HK-2 (cell line): ENCODE measurements around the gene SRC.
A peak's percentile ranks its signal among the peaks of the same experiment; 100 is the strongest.
"Not testable (repeated sequence)": the region's sequence is repeated elsewhere in the genome, so short reads cannot be mapped to it uniquely, and the experiment has no call there.

Experiments
- DNase-seq: peaks from one replicate; pipeline ENCODE4 v3.0.0-alpha.2; 2018; ENCODE audit not compliant: unreplicated experiment

SRC gene

GRCh38 chr20:37336369-37337207 is 9.4 kb upstream of the SRC start:
- DNase-seq: peak; percentile 43

- no peak for DNase-seq
Observed at GRCh38 chr20:37337208-37337991, 8.5 kb upstream of the SRC start.

- not testable (repeated sequence) for DNase-seq
Observed at GRCh38 chr20:37338380-37338779, 7.6 kb upstream of the SRC start.

- DNase-seq: no peak
Observed at GRCh38 chr20:37339208-37339607, 6.7 kb upstream of the SRC start.

GRCh38 chr20:37339764-37340109 is 6.2 kb upstream of the SRC start:
- not testable (repeated sequence) for DNase-seq

- DNase-seq: no peak
Observed at GRCh38 chr20:37340998-37341397, 4.9 kb upstream of the SRC start.

- DNase-seq: no peak
Observed at GRCh38 chr20:37341632-37342031, 4.3 kb upstream of the SRC start.

- no peak for DNase-seq
Observed at GRCh38 chr20:37342231-37343177, 3.4 kb upstream of the SRC start.

GRCh38 chr20:37343212-37343993 is 2.5 kb upstream of the SRC start:
- no peak for DNase-seq

- no peak for DNase-seq
Observed at GRCh38 chr20:37343994-37344355, 2.0 kb upstream of the SRC start.

GRCh38 chr20:37344506-37345338 is 1.2 kb upstream of the SRC start:
- peak; percentile 81 for DNase-seq

GRCh38 chr20:37346236-37346534 is 245 bp downstream of the SRC start:
- DNase-seq: no peak

GRCh38 chr20:37346535-37347346 is 801 bp downstream of the SRC start:
- DNase-seq: no peak

GRCh38 chr20:37347347-37347823 is 1.4 kb downstream of the SRC start:
- no peak for DNase-seq

GRCh38 chr20:37347891-37348791 is 2.2 kb downstream of the SRC start:
- DNase-seq: peak; percentile 40

GRCh38 chr20:37348792-37349516 is 3.0 kb downstream of the SRC start:
- no peak for DNase-seq

GRCh38 chr20:37349517-37350491 is 3.9 kb downstream of the SRC start:
- DNase-seq: peak; percentile 39
